ENCODE results near the gene GOLGA6A. TPM values are rescaled to one million over a fixed set of nuclear protein-coding genes. Genes with fewer than 3 reads are reported as not detected.

Gene GOLGA6A
- total RNA-seq, 4 donors from 2014 or later: not detected

DNA sequence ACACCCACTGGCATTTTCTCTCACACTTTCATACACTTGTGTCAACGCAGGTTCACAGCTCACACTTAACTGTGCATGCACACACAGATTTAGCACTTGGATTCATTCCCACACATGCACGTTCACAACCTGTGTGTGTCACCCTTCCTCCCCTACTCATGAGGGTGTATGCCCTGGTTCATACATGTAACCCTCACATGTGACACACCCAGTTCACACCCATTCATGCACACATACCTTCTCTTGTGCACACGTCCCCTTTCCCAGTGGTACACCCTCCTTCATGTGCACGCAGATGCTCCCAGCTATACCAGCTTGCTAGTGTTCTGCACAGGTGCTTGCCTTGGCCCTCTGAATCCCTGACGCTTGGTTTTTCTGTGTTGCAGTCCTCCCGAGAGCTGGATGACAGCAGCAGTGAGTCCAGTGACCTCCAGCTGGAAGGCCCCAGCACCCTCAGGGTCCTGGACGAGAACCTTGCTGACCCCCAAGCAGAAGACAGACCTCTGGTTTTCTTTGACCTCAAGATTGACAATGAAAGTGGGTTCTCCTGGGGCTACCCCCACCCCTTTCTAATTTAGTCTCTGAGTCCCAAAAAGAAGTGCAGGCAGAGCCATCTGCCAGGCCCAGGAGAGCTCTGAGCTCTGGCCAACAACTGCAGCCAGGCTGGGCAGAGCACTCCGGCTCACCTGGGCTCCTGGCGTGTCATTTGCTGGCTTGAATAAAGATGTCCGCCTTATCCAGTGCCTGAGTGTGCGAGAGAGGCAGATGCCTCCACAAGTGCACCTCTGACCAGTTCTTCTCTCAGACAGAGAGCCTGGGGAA lies 39.5 kb downstream of the GOLGA6A start:
- DNase-seq (ENCODE audit: low spot score): no peak
- ATAC-seq (ENCODE audit: low FRiP score): no peak

DNA sequence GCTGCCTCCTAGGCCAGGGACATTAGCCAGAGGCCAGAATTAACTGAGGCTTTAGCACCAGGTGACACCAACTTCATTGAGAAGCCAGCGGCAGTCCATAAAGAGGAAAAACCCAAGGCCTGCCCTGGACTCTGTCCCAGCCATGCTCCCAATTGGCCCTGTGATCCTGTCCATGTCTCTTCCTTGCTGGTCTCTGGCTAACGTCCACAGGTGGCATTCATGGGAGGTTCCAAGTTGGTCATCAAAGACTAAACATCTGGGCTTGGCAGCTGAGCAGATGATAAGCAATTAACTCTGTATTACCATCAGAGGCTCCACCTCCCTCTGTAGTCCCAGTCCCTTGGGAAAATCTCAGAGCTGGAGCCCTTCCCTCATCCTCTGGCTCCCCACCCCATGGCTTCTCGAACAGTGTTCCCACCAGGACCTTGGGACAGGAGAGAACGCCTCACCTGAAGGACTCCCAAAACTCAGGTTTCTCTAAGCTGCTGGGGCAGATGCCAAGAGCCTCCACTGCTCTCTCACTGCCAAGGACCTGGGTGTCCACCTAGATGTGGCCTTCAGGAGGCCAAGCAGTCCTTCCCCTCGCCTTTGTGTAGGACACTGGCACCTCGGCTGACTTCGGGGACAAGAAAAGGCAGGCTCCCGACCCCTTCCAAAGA lies 40.4 kb downstream of the GOLGA6A start:
- TF ChIP-seq, protein P1, sequence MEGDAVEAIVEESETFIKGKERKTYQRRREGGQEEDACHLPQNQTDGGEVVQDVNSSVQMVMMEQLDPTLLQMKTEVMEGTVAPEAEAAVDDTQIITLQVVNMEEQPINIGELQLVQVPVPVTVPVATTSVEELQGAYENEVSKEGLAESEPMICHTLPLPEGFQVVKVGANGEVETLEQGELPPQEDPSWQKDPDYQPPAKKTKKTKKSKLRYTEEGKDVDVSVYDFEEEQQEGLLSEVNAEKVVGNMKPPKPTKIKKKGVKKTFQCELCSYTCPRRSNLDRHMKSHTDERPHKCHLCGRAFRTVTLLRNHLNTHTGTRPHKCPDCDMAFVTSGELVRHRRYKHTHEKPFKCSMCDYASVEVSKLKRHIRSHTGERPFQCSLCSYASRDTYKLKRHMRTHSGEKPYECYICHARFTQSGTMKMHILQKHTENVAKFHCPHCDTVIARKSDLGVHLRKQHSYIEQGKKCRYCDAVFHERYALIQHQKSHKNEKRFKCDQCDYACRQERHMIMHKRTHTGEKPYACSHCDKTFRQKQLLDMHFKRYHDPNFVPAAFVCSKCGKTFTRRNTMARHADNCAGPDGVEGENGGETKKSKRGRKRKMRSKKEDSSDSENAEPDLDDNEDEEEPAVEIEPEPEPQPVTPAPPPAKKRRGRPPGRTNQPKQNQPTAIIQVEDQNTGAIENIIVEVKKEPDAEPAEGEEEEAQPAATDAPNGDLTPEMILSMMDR (IDR thresholded peaks at IDR 0.05): no peak
- DNase-seq (ENCODE audit: low spot score) (no peak), ATAC-seq (ENCODE audit: low FRiP score) (no peak)

More for the DNA sequence above, 39.5 kb downstream of the GOLGA6A start:
- TF ChIP-seq, protein P1 (IDR thresholded peaks at IDR 0.05): no peak

DNA sequence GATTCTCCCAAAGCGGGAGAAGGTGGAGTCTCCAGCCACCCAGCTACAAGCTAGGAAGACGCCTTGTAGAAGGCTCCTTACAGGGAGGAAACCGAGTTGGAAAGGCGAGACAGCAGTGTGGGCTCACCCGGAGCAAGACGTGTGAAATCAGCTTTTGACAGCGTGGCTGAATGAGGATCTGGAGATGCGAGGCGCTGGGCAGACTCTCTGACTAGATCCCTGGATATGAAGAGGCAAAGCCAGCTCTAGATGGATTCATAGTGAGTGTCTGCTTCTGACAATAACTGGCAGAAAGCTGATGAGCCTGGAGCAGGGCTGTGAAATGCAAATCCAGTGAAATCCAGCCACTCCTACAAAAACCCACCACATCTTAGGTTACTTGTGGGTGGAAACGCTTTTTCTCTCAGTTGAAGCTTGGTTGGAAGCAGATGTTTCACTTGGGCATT lies 41.0 kb downstream of the GOLGA6A start:
- ATAC-seq (ENCODE audit: low FRiP score): no peak
- TF ChIP-seq, protein P1 (IDR thresholded peaks at IDR 0.05): no peak
- no peak for DNase-seq (ENCODE audit: low spot score)

DNA sequence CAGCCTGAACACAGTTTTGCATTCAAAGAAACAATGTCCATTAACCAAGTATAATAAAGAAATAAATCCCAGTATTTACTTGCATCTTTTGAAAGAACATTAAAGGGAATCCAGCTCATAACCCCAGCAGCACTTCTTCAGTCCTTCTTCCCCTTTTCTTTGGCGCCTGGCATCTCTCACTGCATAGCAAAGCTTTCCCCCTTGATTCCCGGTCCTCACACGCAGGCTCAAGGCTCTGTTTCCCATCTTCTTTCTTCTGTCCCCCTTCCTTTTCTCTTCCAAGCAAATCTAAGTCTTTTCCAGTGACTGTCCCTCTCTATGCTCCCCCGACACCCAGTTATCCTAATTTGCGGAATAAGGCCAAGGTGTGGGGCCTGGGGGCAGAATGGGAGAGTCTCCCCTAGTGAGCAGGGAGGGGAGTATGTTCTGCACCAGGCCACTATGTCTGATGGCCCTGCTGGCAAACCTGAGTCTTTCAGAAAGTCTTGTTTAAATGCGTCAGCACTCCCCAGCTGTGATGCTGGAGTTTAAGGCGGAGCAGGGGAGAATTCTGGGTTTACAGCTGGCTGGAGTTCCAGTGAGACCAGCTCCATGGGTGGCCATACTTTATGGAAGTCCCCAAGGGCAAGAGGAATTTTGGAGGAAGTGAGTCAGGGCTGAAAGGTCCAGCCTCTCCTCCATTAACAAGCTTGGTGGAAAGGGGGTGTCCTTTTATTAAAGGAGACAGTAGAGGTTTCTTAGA lies 42.1 kb downstream of the GOLGA6A start:
- ATAC-seq (ENCODE audit: low FRiP score): no peak
- DNase-seq (ENCODE audit: low spot score): no peak
- TF ChIP-seq, protein P1 (IDR thresholded peaks at IDR 0.05): no peak

DNA sequence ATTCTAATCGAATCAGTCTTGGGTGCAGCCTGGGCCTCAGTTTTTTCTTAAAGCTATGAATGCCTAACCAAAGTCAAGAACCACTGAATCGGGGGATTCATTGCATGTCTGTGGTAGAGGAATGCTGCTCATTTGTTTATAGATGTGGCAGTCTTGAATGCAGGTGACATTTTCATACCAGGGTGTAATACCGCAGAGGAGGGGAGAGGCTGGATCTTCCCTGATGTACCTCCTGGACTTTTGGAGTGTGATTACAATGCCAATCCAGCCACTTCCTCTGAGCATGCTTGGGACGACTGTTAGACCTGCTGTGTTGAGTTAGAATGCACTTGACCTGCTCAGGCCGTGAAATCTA lies 42.7 kb downstream of the GOLGA6A start:
- ATAC-seq (ENCODE audit: low FRiP score): no peak

More for the DNA sequence above, 42.7 kb downstream of the GOLGA6A start:
- no peak for DNase-seq (ENCODE audit: low spot score)
- TF ChIP-seq, protein P1 (IDR thresholded peaks at IDR 0.05): no peak
